ENCODE results near the gene KAT2A.

Gene KAT2A

GRCh38 chr17:42094375-42095069 is 26.6 kb downstream of the KAT2A start:
- DNase-seq (ENCODE audit: low read depth), result no peak

- DNase-seq (ENCODE audit: low read depth), result no peak
Observed at GRCh38 chr17:42092939-42093338, 28.2 kb downstream of the KAT2A start.

GRCh38 chr17:42090964-42091790 is 30.0 kb downstream of the KAT2A start:
- no peak for DNase-seq (ENCODE audit: low read depth)

GRCh38 chr17:42088736-42089135 is 32.4 kb downstream of the KAT2A start:
- no peak for DNase-seq (ENCODE audit: low read depth)

- DNase-seq (ENCODE audit: low read depth), result no peak
Observed at GRCh38 chr17:42087736-42088705, 33.1 kb downstream of the KAT2A start.

- DNase-seq (ENCODE audit: low read depth), result no peak
Observed at GRCh38 chr17:42087042-42087701, 34.0 kb downstream of the KAT2A start.

- no peak for DNase-seq (ENCODE audit: low read depth)
Observed at GRCh38 chr17:42081516-42082129, 39.5 kb downstream of the KAT2A start.

GRCh38 chr17:42079541-42079940 is 41.6 kb downstream of the KAT2A start:
- DNase-seq (ENCODE audit: low read depth), result no peak

- no peak for DNase-seq (ENCODE audit: low read depth)
Observed at GRCh38 chr17:42078396-42079043, 42.6 kb downstream of the KAT2A start.

- no peak for DNase-seq (ENCODE audit: low read depth)
Observed at GRCh38 chr17:42077755-42078154, 43.4 kb downstream of the KAT2A start.

- DNase-seq (ENCODE audit: low read depth), result no peak
Observed at GRCh38 chr17:42076797-42077559, 44.2 kb downstream of the KAT2A start.

GRCh38 chr17:42075789-42076188 is 45.4 kb downstream of the KAT2A start:
- DNase-seq (ENCODE audit: low read depth), result no peak

GRCh38 chr17:42072323-42073187 is 48.6 kb downstream of the KAT2A start:
- DNase-seq (ENCODE audit: low read depth), result no peak

- DNase-seq (ENCODE audit: low read depth), result no peak
Observed at GRCh38 chr17:42071810-42072209, 49.4 kb downstream of the KAT2A start.

GRCh38 chr17:42068979-42069378 is 52.2 kb downstream of the KAT2A start:
- DNase-seq (ENCODE audit: low read depth), result no peak

- no peak for DNase-seq (ENCODE audit: low read depth)
Observed at GRCh38 chr17:42067371-42068091, 53.6 kb downstream of the KAT2A start.

- no peak for DNase-seq (ENCODE audit: low read depth)
Observed at GRCh38 chr17:42065201-42065600, 56.0 kb downstream of the KAT2A start.

Data from HS-27A (cell line).